ENCODE data around the gene ADAMTS2. TPM values are rescaled to one million over a fixed set of nuclear protein-coding genes. Genes with fewer than 3 reads are reported as not detected.
A peak's percentile ranks its signal among the peaks of the same experiment; 100 is the strongest.

The ADAMTS2 gene
- total and polyA plus RNA-seq, 2 of the 4 experiments (the other 2 are of a cell fraction), result 19.0 to 58.8 TPM

DNA sequence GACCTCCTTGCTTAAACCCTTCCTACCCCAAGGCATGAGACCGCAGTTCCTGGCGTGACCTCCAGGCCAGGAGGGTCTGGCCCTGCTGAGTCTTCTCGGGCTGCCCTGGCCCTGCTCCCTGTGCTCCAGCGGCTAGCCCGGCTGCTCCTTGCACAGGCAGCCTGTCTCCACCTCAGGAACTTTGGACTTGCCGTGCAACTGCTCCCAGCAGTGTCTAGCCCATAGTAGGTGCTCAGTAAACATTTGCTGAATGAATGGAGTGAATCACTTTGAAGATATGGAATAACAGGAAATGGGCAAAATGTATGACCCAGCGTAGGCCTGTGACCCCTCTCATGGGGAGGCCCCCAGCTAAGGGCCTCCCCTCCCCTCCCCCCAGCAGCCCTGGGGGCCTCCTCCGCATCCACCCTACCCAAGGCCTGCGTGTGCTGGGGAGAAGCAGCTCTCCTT lies 158.0 kb downstream of the ADAMTS2 start:
- no peak overlapping the region for H3K4me2 ChIP-seq (ENCODE audit: low read depth, low read length)
- peaks cover 13% of the 10 kb centered on the region; the same call in 1 of the 2 replicates for H3K9me1 ChIP-seq (ENCODE audit: insufficient read depth, low read length)
- no peak for DNase-seq
- no peak overlapping the region for H3K23ac ChIP-seq (ENCODE audit: low read depth, low read length)
- no peak overlapping the region for H3K4ac ChIP-seq (ENCODE audit: low read depth, low read length)
- H3K79me1 ChIP-seq (ENCODE audit: low read depth in 1 of 2, low read length in 2 of 2), result peaks cover 2 to 13% of the 10 kb centered on the region in 2 experiments; a peak in 1 of 4 replicates
- no peak overlapping the region for H2AFZ ChIP-seq (replicated peaks; ENCODE audit: low read length, poor library complexity)
- dilution Hi-C loops (cut with HindIII; ENCODE audit: low sequenced_read_pairs, unreplicated experiment), result no loop called here
- H3K36me3 ChIP-seq (ENCODE audit: control insufficient read depth, insufficient read depth, low read length), result peaks cover 1% of the 10 kb centered on the region; the same call in 1 of the 2 replicates
- H3K27ac ChIP-seq (ENCODE audit: insufficient read depth, low read length), result no peak overlapping the region
- H2AK5ac ChIP-seq (ENCODE audit: low read depth, low read length), result no peak overlapping the region
- no peaks in the 10 kb centered on the region for H3K9me3 ChIP-seq (ENCODE audit: control insufficient read depth, insufficient read depth, low read length)
- no peak overlapping the region for H4K8ac ChIP-seq (ENCODE audit: low read depth in 2 of 2, low read length in 2 of 2)
- no peak overlapping the region for H2BK5ac ChIP-seq (ENCODE audit: low read depth, low read length, poor library complexity, severe bottlenecking)
- peak; percentile 48 for ATAC-seq (ENCODE audit: low read depth)
- H2BK20ac ChIP-seq (ENCODE audit: low read depth, low read length), result no peak overlapping the region
- intact Hi-C loops (cut with micrococcal nuclease), result no loop called here
- no peaks in the 10 kb centered on the region for H3K27me3 ChIP-seq (ENCODE audit: control insufficient read depth, insufficient read depth, low read length)
- H2BK15ac ChIP-seq (ENCODE audit: low read depth, low read length), result no peak overlapping the region
- no peak overlapping the region for H2BK120ac ChIP-seq (ENCODE audit: low read depth, low read length)
- no peak overlapping the region for H4K5ac ChIP-seq (ENCODE audit: low read depth, low read length)
- in situ Hi-C loops (cut with MboI; ENCODE audit: low sequenced_read_pairs), result no loop called here
- TF ChIP-seq FOS (IDR thresholded peaks at IDR 0.05; ENCODE audit: low read depth, low read length), result no peak
- TF ChIP-seq, protein P1, sequence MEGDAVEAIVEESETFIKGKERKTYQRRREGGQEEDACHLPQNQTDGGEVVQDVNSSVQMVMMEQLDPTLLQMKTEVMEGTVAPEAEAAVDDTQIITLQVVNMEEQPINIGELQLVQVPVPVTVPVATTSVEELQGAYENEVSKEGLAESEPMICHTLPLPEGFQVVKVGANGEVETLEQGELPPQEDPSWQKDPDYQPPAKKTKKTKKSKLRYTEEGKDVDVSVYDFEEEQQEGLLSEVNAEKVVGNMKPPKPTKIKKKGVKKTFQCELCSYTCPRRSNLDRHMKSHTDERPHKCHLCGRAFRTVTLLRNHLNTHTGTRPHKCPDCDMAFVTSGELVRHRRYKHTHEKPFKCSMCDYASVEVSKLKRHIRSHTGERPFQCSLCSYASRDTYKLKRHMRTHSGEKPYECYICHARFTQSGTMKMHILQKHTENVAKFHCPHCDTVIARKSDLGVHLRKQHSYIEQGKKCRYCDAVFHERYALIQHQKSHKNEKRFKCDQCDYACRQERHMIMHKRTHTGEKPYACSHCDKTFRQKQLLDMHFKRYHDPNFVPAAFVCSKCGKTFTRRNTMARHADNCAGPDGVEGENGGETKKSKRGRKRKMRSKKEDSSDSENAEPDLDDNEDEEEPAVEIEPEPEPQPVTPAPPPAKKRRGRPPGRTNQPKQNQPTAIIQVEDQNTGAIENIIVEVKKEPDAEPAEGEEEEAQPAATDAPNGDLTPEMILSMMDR (conservative IDR thresholded peaks at IDR 0.05; ENCODE audit: low read depth, low read length), result no peak; the same call in 1 of the 2 replicates
- TF ChIP-seq, protein P2, sequence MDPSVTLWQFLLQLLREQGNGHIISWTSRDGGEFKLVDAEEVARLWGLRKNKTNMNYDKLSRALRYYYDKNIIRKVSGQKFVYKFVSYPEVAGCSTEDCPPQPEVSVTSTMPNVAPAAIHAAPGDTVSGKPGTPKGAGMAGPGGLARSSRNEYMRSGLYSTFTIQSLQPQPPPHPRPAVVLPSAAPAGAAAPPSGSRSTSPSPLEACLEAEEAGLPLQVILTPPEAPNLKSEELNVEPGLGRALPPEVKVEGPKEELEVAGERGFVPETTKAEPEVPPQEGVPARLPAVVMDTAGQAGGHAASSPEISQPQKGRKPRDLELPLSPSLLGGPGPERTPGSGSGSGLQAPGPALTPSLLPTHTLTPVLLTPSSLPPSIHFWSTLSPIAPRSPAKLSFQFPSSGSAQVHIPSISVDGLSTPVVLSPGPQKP (IDR thresholded peaks at IDR 0.05; ENCODE audit: borderline replicate concordance, low read depth, low read length), result no peak
- no peak for TF ChIP-seq MXI1 (IDR thresholded peaks at IDR 0.05; ENCODE audit: borderline replicate concordance, low read depth, low read length)
- no peak for TF ChIP-seq CHD1 (IDR thresholded peaks at IDR 0.05; ENCODE audit: low read depth, low read length)
- no peak for TF ChIP-seq MAZ (IDR thresholded peaks at IDR 0.05; ENCODE audit: borderline replicate concordance, low read depth, low read length)
- TF ChIP-seq RCOR1 (IDR thresholded peaks at IDR 0.05; ENCODE audit: insufficient replicate concordance, low read length), result no peak
- TF ChIP-seq MAFK (IDR thresholded peaks at IDR 0.05; ENCODE audit: low read depth, low read length), result no peak
- H3K14ac ChIP-seq (replicated peaks; ENCODE audit: low read depth, low read length), result 0 out of 2 replicates have a peak overlapping the region, but pooled peaks have one; percentile 40
- no peak overlapping the region for H3K18ac ChIP-seq (ENCODE audit: low read depth, low read length)
- 59% methylated on average over 4 of the region's 9 CpGs; no CpG with 5 or more reads in 1 of the 2 experiments for WGBS, 2 experiments (ENCODE audit: extremely low coverage in 2 of 2, insufficient read length in 1 of 2)
- H2AK9ac ChIP-seq (replicated peaks; ENCODE audit: low read depth, low read length, poor library complexity), result peak overlapping the region; percentile 33
- ChIA-PET POLR2A (ENCODE audit: unreplicated experiment) (no interaction called here), CTCF (no interaction called here)
- peaks cover 8% of the 10 kb centered on the region for H3K4me1 ChIP-seq (ENCODE audit: control insufficient read depth, insufficient read depth, low read length)
- no peak overlapping the region for H3K56ac ChIP-seq (ENCODE audit: extremely low read depth, insufficient read depth, low read length)
- no peak overlapping the region for H3K9ac ChIP-seq (ENCODE audit: low read depth, low read length)
- no peaks in the 10 kb centered on the region for H4K20me1 ChIP-seq (ENCODE audit: insufficient read depth, low read length)
- no TSS peak for BruUV-seq (replicated peaks)
- no peak overlapping the region for H3K4me3 ChIP-seq (ENCODE audit: insufficient read depth, low read depth, low read length)
- no peak overlapping the region for H4K91ac ChIP-seq (ENCODE audit: insufficient read depth, low read depth, low read length)
